H1 (cell line): ENCODE results near the gene SBNO1. TPM values are rescaled to one million over a fixed set of nuclear protein-coding genes. Genes with fewer than 3 reads are reported as not detected.

ENCODE experiments used
- CTCF ChIA-PET: fragments of 300-600 bp; sonication (Branson Sonifier 250); formaldehyde crosslinking; loops from one replicate; lab custom pipeline; 2021; ENCODE audit not compliant: partially characterized antibody; lab: Charles Lee
- POLR2A ChIA-PET: fragments of 300-600 bp; sonication (Branson Sonifier 250); formaldehyde crosslinking; loops from one replicate; lab custom pipeline; 2021; ENCODE audit warnings: inconsistent platforms; ENCODE audit not compliant: partially characterized antibody; lab: Charles Lee
- DNase-seq, 2 experiments: peaks; one replicate each; pipeline versions ENCODE4 v3.0.0 to v3.0.0-alpha.2; 2010 to 2022; ENCODE audit warnings: low spot score in 2 of 2, low read depth in 1 of 2, mixed read lengths in 1 of 2
- FAIRE-seq: peaks from 2 replicates; lab custom pipeline; 2011; peaks lifted over from hg19 to GRCh38; lab: Jason Lieb, UNC
- H2AFZ ChIP-seq: 2 replicates; pipeline ENCODE4 v1.8.1; 2012; ENCODE audit warnings: low read length, inconsistent platforms
- H2AK5ac ChIP-seq: 2 replicates; pipeline ENCODE4 v1.6.1; 2013; ENCODE audit warnings: low read depth, low read length
- H2BK120ac ChIP-seq: replicated peaks from 2 replicates; pipeline ENCODE3; 2013; ENCODE audit warnings: low read depth, low read length, inconsistent platforms
- H2BK12ac ChIP-seq: 2 replicates; pipeline ENCODE4 v1.6.1; 2013; ENCODE audit warnings: low read depth, low read length
- H2BK15ac ChIP-seq: 2 replicates; pipeline ENCODE4 v1.6.1; 2013; ENCODE audit warnings: low read length
- H2BK20ac ChIP-seq: 2 replicates; pipeline ENCODE4 v1.6.1; 2013; ENCODE audit warnings: low read length
- H2BK5ac ChIP-seq: 2 replicates; pipeline ENCODE4 v1.6.1; 2013; ENCODE audit warnings: low read depth, low read length
- H3K14ac ChIP-seq: 2 replicates; pipeline ENCODE4 v1.6.1; 2013; ENCODE audit warnings: inconsistent platforms; ENCODE audit not compliant: insufficient read length
- H3K18ac ChIP-seq: 2 replicates; pipeline ENCODE4 v1.6.1; 2013; ENCODE audit warnings: low read length; ENCODE audit errors: extremely low read depth
- H3K23ac ChIP-seq: 2 replicates; pipeline ENCODE4 v1.6.1; 2013; ENCODE audit warnings: inconsistent platforms; ENCODE audit not compliant: insufficient read length
- H3K23me2 ChIP-seq: 2 replicates; pipeline ENCODE4 v1.6.1; 2013; ENCODE audit warnings: low read depth, low read length
- H3K27ac ChIP-seq: 2 replicates; pipeline ENCODE4 v1.6.1; 2011; ENCODE audit warnings: low read depth, low read length, inconsistent platforms
- H3K27me3 ChIP-seq, 4 experiments: replicated peaks in 1 of 4; 1 replicate in 1 of 4; 2 replicates in 3 of 4; pipeline versions ENCODE4 v1.6.1 to v1.8.1; 2011 to 2013; ENCODE audit warnings: low read length in 3 of 4, mild to moderate bottlenecking in 3 of 4, inconsistent platforms in 2 of 4, mixed read lengths in 2 of 4, moderate library complexity in 1 of 4; ENCODE audit not compliant: control insufficient read depth in 3 of 4, insufficient read depth in 3 of 4; ENCODE audit errors: extremely low read depth in 1 of 4
- H3K36me3 ChIP-seq, 4 experiments: 2 replicates each; pipeline versions ENCODE4 v1.6.1 to v1.8.1; 2011 to 2013; ENCODE audit warnings: mild to moderate bottlenecking in 4 of 4, low read length in 3 of 4, moderate library complexity in 2 of 4, control low read depth in 1 of 4, inconsistent platforms in 1 of 4; ENCODE audit not compliant: insufficient read depth in 4 of 4, control insufficient read depth in 2 of 4
- H3K4ac ChIP-seq: replicated peaks from 2 replicates; pipeline ENCODE3; 2013; ENCODE audit warnings: low read length, low read depth, mixed read lengths, inconsistent platforms; ENCODE audit not compliant: insufficient read length
- H3K4me1 ChIP-seq, 4 experiments: replicated peaks in 1 of 4; 1 replicate in 1 of 4; 2 replicates in 3 of 4; pipeline versions ENCODE4 v1.6.1 to v1.8.1; 2011 to 2013; ENCODE audit warnings: low read length in 3 of 4, inconsistent platforms in 2 of 4, mixed read lengths in 1 of 4; ENCODE audit not compliant: insufficient read depth in 4 of 4, control insufficient read depth in 3 of 4
- H3K4me2 ChIP-seq, 2 experiments: 2 replicates each; pipeline versions ENCODE4 v1.6.1 to v1.8.1; 2011 to 2013; ENCODE audit warnings: low read depth in 2 of 2, low read length in 2 of 2, control low read depth in 1 of 2, inconsistent platforms in 1 of 2, mild to moderate bottlenecking in 1 of 2; ENCODE audit not compliant: insufficient read depth in 1 of 2
- H3K4me3 ChIP-seq, 4 experiments: fragments of 200-600, 300-600 bp in 1 of 4; sonication (generic), shearing (Covaris generic), sonication (Bioruptor Twin) in 1 of 4; 2 replicates each; pipeline versions ENCODE4 v1.5.1 to v1.8.1; 2011 to 2016; ENCODE audit warnings: low read length in 4 of 4, low read depth in 3 of 4, control low read depth in 2 of 4, inconsistent platforms in 2 of 4, mild to moderate bottlenecking in 2 of 4, mixed read lengths in 1 of 4, moderate library complexity in 1 of 4; ENCODE audit not compliant: insufficient read depth in 2 of 4; ENCODE audit errors: extremely low read depth in 1 of 4
- H3K56ac ChIP-seq: replicated peaks from 2 replicates; pipeline ENCODE3; 2013; ENCODE audit warnings: low read depth, mild to moderate bottlenecking, mixed read lengths, low read length, inconsistent platforms; ENCODE audit not compliant: insufficient read length
- H3K79me1 ChIP-seq: 2 replicates; pipeline ENCODE4 v1.6.1; 2013; ENCODE audit warnings: low read depth, low read length, control low read depth
- H3K79me2 ChIP-seq, 2 experiments: 2 replicates each; pipeline versions ENCODE4 v1.6.1 to v1.8.1; 2012 to 2013; ENCODE audit warnings: low read length in 2 of 2, mild to moderate bottlenecking in 2 of 2, inconsistent platforms in 1 of 2; ENCODE audit not compliant: insufficient read depth in 2 of 2, control insufficient read depth in 1 of 2
- H3K9ac ChIP-seq, 4 experiments: replicated peaks in 1 of 4; 1 replicate in 1 of 4; 2 replicates in 3 of 4; pipeline versions ENCODE4 v1.6.1 to v1.8.1; 2011 to 2013; ENCODE audit warnings: low read depth in 3 of 4, low read length in 3 of 4, control low read depth in 2 of 4, mild to moderate bottlenecking in 2 of 4, moderate library complexity in 2 of 4, inconsistent platforms in 1 of 4; ENCODE audit errors: extremely low read depth in 1 of 4
- H3K9me3 ChIP-seq, 2 experiments: 2 replicates each; pipeline versions ENCODE4 v1.6.1 to v1.8.1; 2012 to 2013; ENCODE audit warnings: mild to moderate bottlenecking in 2 of 2, moderate library complexity in 2 of 2, control low read depth in 1 of 2, inconsistent platforms in 1 of 2, low read depth in 1 of 2, low read length in 1 of 2, mixed read lengths in 1 of 2; ENCODE audit not compliant: insufficient read depth in 2 of 2
- H4K20me1 ChIP-seq, 2 experiments: replicated peaks in 1 of 2; 2 replicates each; pipeline versions ENCODE3 to v1.8.1; 2011 to 2013; ENCODE audit warnings: inconsistent platforms in 2 of 2, low read length in 2 of 2, mild to moderate bottlenecking in 1 of 2; ENCODE audit not compliant: insufficient read depth in 2 of 2, control insufficient read depth in 1 of 2
- H4K5ac ChIP-seq: 2 replicates; pipeline ENCODE4 v1.6.1; 2013; ENCODE audit warnings: low read length, low read depth, mixed read lengths, inconsistent platforms; ENCODE audit not compliant: insufficient read length
- H4K8ac ChIP-seq: 2 replicates; pipeline ENCODE4 v1.8.0; 2013; ENCODE audit warnings: mild to moderate bottlenecking, moderate library complexity, low read length, inconsistent platforms; ENCODE audit not compliant: insufficient read depth; ENCODE audit errors: extremely low read depth
- H4K91ac ChIP-seq: replicated peaks from 2 replicates; pipeline ENCODE3; 2013; ENCODE audit warnings: low read length, mixed read lengths, inconsistent platforms; ENCODE audit not compliant: insufficient read length
- BACH1 ChIP-seq: IDR thresholded peaks from 2 replicates; pipeline ENCODE4 v1.6.1; 2012; ENCODE audit warnings: low read length, improper control_type of control experiment
- CBX8 ChIP-seq: fragments of 300-800, 300-1000 bp; sonication (generic); IDR thresholded peaks from 2 replicates; pipeline ENCODE4 v1.7.1; 2016; ENCODE audit warnings: low read depth, low read length, borderline replicate concordance
- CTBP2 ChIP-seq: IDR thresholded peaks from 2 replicates; pipeline ENCODE4 v1.7.0; 2011; ENCODE audit warnings: borderline replicate concordance, mild to moderate bottlenecking, moderate library complexity, mixed read lengths, low read length; ENCODE audit not compliant: insufficient read depth, insufficient read length
- FOSL1 ChIP-seq: IDR thresholded peaks from 2 replicates; pipeline ENCODE4 v1.6.1; 2011; ENCODE audit warnings: mild to moderate bottlenecking, low read depth, low read length, moderate library complexity; ENCODE audit not compliant: insufficient read depth
- GABPA ChIP-seq: IDR thresholded peaks from 2 replicates; pipeline ENCODE4 v1.6.1; 2011; ENCODE audit warnings: mild to moderate bottlenecking, low read length, moderate library complexity, borderline replicate concordance; ENCODE audit not compliant: insufficient read depth
- JUN ChIP-seq: IDR thresholded peaks from 2 replicates; pipeline ENCODE4 v1.6.1; 2011; ENCODE audit warnings: low read depth, mild to moderate bottlenecking, improper control_type of control experiment, low read length
- KDM4A ChIP-seq: IDR thresholded peaks from one replicate; pipeline ENCODE4 v1.7.1; 2012; ENCODE audit warnings: low read depth, mild to moderate bottlenecking, moderate library complexity, low read length, inconsistent platforms; ENCODE audit not compliant: severe bottlenecking
- MAFK ChIP-seq: IDR thresholded peaks from 2 replicates; pipeline ENCODE4 v1.6.1; 2012; ENCODE audit warnings: low read depth, mild to moderate bottlenecking, improper control_type of control experiment, low read length
- TBP ChIP-seq: IDR thresholded peaks from 2 replicates; pipeline ENCODE4 v1.6.1; 2011; ENCODE audit warnings: low read depth, low read length, improper control_type of control experiment
- WGBS, 2 experiments: shearing (Covaris generic) in 1 of 2; methylation state at CpG; one replicate each; pipeline versions ENCODE4 v1.1.6 to v1.1.7; 2013 to 2015; ENCODE audit warnings: low lambda C conversion rate in 2 of 2, mixed read lengths in 2 of 2, inconsistent platforms in 1 of 2, low coverage in 1 of 2, missing lambda C conversion rate in 1 of 2; ENCODE audit not compliant: insufficient replicate concordance in 2 of 2, insufficient coverage in 1 of 2, insufficient read length in 1 of 2; ENCODE audit errors: extremely low coverage in 1 of 2, missing lambda C conversion rate in 1 of 2; 5-methylcytosine and 5-hydroxymethylcytosine counted together
- polyA plus RNA-seq, 7 experiments: library from polyadenylated mRNA; depleted of rRNA in 3 of 7; stranded (reverse) in 5 of 7; unstranded in 2 of 7; fragments of >200 nt in 5 of 7; fragments of 200-250 nt in 2 of 7; gene quantifications; 1 replicate in 5 of 7; 2 replicates in 1 of 7; 4 replicates in 1 of 7; pipeline versions ENCODE4 v1.2.1 to v1.2.3, GENCODE V29; 2011 to 2013; ENCODE audit warnings: missing spikeins in 2 of 7, mixed read lengths in 2 of 7
- total RNA-seq: library from RNA; stranded (reverse); fragmentation: NEBNext Ultra II Directional; extraction: Animal tissue kit (Norgen Biotek cat#: 25700); gene quantifications from 2 replicates; pipeline ENCODE4 v1.2.1, GENCODE V29; 2021

The SBNO1 gene
- total and polyA plus RNA-seq, 2 of the 8 experiments (the other 6 are each of a cell fraction or from before 2014, with no cell fraction given): 6.7 to 57.7 TPM

- Histone ChIP-seq H4K91ac (no peak overlapping the region), H3K79me1 (no peaks in the 10 kb centered on the region), H3K36me3 (peaks cover 2 to 9% (median 7%) of the 10 kb centered on the region in 4 experiments; a peak in 6 of 8 replicates), H3K56ac (no peak overlapping the region), H3K14ac (no peak overlapping the region), H2BK20ac (no peak overlapping the region), H3K79me2 (no peaks in the 10 kb centered on the region), H2BK15ac (no peak overlapping the region), H3K9ac (no peak overlapping the region), H3K4me2 (no peak overlapping the region), H3K4me3 (no peak overlapping the region), H3K23ac (no peak overlapping the region), H3K27me3 (peaks cover 1 to 35% (median 24%) of the 10 kb centered on the region in 4 experiments), H4K20me1 (peaks cover 12 to 32% of the 10 kb centered on the region in 2 experiments), H3K9me3 (no peaks in the 10 kb centered on the region), H3K27ac (no peak overlapping the region), H2BK12ac (no peak overlapping the region), H3K18ac (no peak overlapping the region), H2BK120ac (no peak overlapping the region), H4K5ac (no peak overlapping the region), H3K23me2 (no peaks in the 10 kb centered on the region), H2AFZ (no peak overlapping the region), H3K4ac (no peak overlapping the region), H4K8ac (no peak overlapping the region), H2BK5ac (no peak overlapping the region), H3K4me1 (peaks cover 2 to 3% (median 3%) of the 10 kb centered on the region in 4 experiments; a peak in 6 of 7 replicates), H2AK5ac (no peak overlapping the region)
- 92% methylated on average over 6 of the region's 6 CpGs; no CpG with 5 or more reads in 1 of the 2 experiments for WGBS, 2 experiments
- TF ChIP-seq JUN: no peak
- TF ChIP-seq CBX8: no peak
- no peak for TF ChIP-seq CTBP2
- no peak for TF ChIP-seq KDM4A
- TF ChIP-seq TBP: no peak
- TF ChIP-seq GABPA: no peak
- TF ChIP-seq MAFK: no peak
- TF ChIP-seq FOSL1: no peak
- no peak for TF ChIP-seq BACH1
- POLR2A ChIA-PET: interaction anchor here (1.0 to 1.4 kb wide), 5 partner anchors 9 to 166 kb away, joined by 3 to 5 read pairs (median 3); partner anchors contain the start of gene SNRNP35
- no peak for DNase-seq
- no peak for FAIRE-seq
- CTCF ChIA-PET: interaction anchor here (0.5 to 1.1 kb wide), 4 partner anchors 9 to 135 kb away, joined by 3 to 4 read pairs (median 3); partner anchors contain the start of gene KMT5A
Measured at GRCh38 chr12:123397400-123397799, 32.8 kb upstream of the SBNO1 start.
